ENCODE measurements around the gene MRTFA. TPM values are rescaled to one million over a fixed set of nuclear protein-coding genes. Genes with fewer than 3 reads are reported as not detected.
A peak's percentile ranks its signal among the peaks of the same experiment; 100 is the strongest.

Gene MRTFA
- total and polyA plus RNA-seq, 2 of the 13 experiments (the other 11 are each of a cell fraction or from before 2014, with no cell fraction given) = 2.4 to 8.2 TPM

DNA sequence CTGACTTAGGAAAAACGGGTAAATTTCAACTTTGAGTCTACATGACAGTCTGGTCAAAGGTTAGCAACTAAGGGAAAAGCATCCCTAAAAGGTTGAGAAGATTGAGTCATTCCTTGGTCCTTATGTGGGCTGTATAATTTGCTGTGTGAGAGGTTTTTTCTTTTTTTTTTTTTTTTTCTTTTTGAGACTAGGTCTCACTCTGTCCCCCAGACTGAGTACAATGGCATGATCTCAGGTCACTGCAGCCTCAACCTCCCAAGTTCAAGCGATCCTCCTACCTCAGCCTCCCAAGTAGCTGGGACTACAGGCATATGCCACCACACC, 101.4 kb downstream of the MRTFA start:
- Histone ChIP-seq H3K27me3 (ENCODE audit: control insufficient read depth in 1 of 2, insufficient read depth in 2 of 2, low read length in 2 of 2) (no peaks in the 10 kb centered on the region), H3K27ac (ENCODE audit: extremely low read length, insufficient read depth, low read length) (no peak overlapping the region), H3K4me3 (replicated peaks in 1 of 3; ENCODE audit: insufficient read depth in 1 of 3, low read depth in 2 of 3, low read length in 3 of 3) (no peak overlapping the region), H4K20me1 (ENCODE audit: insufficient read depth, low read length) (no peaks in the 10 kb centered on the region), H3K79me2 (ENCODE audit: insufficient read depth, low read length) (no peaks in the 10 kb centered on the region), H3K36me3 (replicated peaks in 1 of 2; ENCODE audit: control insufficient read depth in 1 of 2, insufficient read depth in 2 of 2, low read length in 2 of 2) (no peaks in the 10 kb centered on the region), H3K4me2 (ENCODE audit: low read depth, low read length) (no peak overlapping the region), H3K4me1 (ENCODE audit: insufficient read depth, low read length) (peaks cover 30% of the 10 kb centered on the region), H3K9me3 (ENCODE audit: low read length) (no peaks in the 10 kb centered on the region), H3K9ac (ENCODE audit: insufficient read depth, low read depth, low read length) (no peak overlapping the region), H2AFZ (ENCODE audit: low read length) (no peak overlapping the region)
- no peak for FAIRE-seq
- ATAC-seq = no peak
- DNase-seq (ENCODE audit: low spot score) = no peak
- WGBS (ENCODE audit: low lambda C conversion rate) = 53% methylated on average over 2 of the region's 2 CpGs
- no peak for TF ChIP-seq SCMH1 (CRISPR knock-in tag; IDR thresholded peaks at IDR 0.05; ENCODE audit: borderline replicate concordance)
- TF ChIP-seq, protein P1, sequence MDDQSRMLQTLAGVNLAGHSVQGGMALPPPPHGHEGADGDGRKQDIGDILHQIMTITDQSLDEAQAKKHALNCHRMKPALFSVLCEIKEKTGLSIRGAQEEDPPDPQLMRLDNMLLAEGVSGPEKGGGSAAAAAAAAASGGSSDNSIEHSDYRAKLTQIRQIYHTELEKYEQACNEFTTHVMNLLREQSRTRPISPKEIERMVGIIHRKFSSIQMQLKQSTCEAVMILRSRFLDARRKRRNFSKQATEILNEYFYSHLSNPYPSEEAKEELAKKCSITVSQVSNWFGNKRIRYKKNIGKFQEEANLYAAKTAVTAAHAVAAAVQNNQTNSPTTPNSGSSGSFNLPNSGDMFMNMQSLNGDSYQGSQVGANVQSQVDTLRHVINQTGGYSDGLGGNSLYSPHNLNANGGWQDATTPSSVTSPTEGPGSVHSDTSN (CRISPR knock-in tag; IDR thresholded peaks at IDR 0.05; ENCODE audit: borderline replicate concordance) = no peak
- no peak for TF ChIP-seq LCORL (IDR thresholded peaks at IDR 0.05)
- no peak for TF ChIP-seq LCORL (CRISPR knock-in tag; IDR thresholded peaks at IDR 0.05)
- no peak for TF ChIP-seq HNRNPUL1 (IDR thresholded peaks at IDR 0.05; ENCODE audit: low read depth, low read length)
- no peak for TF ChIP-seq ZNF24 (IDR thresholded peaks at IDR 0.05)
- TF ChIP-seq, protein P2, sequence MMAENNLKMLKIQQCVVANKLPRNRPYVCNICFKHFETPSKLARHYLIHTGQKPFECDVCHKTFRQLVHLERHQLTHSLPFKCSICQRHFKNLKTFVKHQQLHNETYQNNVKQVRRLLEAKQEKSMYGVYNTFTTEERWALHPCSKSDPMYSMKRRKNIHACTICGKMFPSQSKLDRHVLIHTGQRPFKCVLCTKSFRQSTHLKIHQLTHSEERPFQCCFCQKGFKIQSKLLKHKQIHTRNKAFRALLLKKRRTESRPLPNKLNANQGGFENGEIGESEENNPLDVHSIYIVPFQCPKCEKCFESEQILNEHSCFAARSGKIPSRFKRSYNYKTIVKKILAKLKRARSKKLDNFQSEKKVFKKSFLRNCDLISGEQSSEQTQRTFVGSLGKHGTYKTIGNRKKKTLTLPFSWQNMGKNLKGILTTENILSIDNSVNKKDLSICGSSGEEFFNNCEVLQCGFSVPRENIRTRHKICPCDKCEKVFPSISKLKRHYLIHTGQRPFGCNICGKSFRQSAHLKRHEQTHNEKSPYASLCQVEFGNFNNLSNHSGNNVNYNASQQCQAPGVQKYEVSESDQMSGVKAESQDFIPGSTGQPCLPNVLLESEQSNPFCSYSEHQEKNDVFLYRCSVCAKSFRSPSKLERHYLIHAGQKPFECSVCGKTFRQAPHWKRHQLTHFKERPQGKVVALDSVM (CRISPR knock-in tag; IDR thresholded peaks at IDR 0.05) = peak; percentile 57
- BruUV-seq (replicated peaks) = no TSS peak
- intact Hi-C loops (cut with micrococcal nuclease; ENCODE audit: unreplicated experiment) (no loop called here), in situ Hi-C loops (cut with HindIII; ENCODE audit: extremely low pct_ligation_motif_present, low pct_unique_long_range_greater_than_20kb) (no loop called here)
- POLR2A ChIA-PET = no interaction called here
- CTCF ChIA-PET (ENCODE audit: low intra/inter-chr PET ratio, low total read pairs) = no interaction called here

All from HepG2 (cell line).